Smooth muscle cell (in vitro differentiated cells): ENCODE data around the gene CLIC5. TPM values are rescaled to one million over a fixed set of nuclear protein-coding genes. Genes with fewer than 3 reads are reported as not detected.

ENCODE experiments used
- DNase-seq: peaks from one replicate; lab custom pipeline; 2025; ENCODE audit not compliant: unreplicated experiment; lab: John Stamatoyannopoulos, UW
- H2AFZ ChIP-seq: fragments of 200-600 bp; sonication (generic); 2 replicates; pipeline ENCODE4 v1.6.0; 2016; ENCODE audit warnings: antibody characterized with exemption, low read depth, mild to moderate bottlenecking
- H3F3A ChIP-seq: fragments of 200-600 bp; sonication (generic); 2 replicates; pipeline ENCODE4 v1.6.0; 2017; ENCODE audit warnings: antibody characterized with exemption, low read depth
- H3K27ac ChIP-seq: fragments of 200-600 bp; sonication (generic); 2 replicates; pipeline ENCODE4 v1.5.1; 2016; ENCODE audit warnings: low read depth, mild to moderate bottlenecking
- H3K27me3 ChIP-seq: fragments of 200-600 bp; sonication (generic); 2 replicates; pipeline ENCODE4 v1.6.1; 2016; ENCODE audit warnings: low read depth, mild to moderate bottlenecking
- H3K36me3 ChIP-seq: fragments of 200-600 bp; sonication (generic); 2 replicates; pipeline ENCODE4 v1.5.1; 2016; ENCODE audit warnings: low read depth
- H3K4me1 ChIP-seq: fragments of 200-600 bp; sonication (generic); 2 replicates; pipeline ENCODE4 v1.5.1; 2016; ENCODE audit warnings: low read depth
- H3K4me2 ChIP-seq: fragments of 200-600 bp; sonication (generic); 2 replicates; pipeline ENCODE4 v1.6.0; 2016; ENCODE audit warnings: mild to moderate bottlenecking
- H3K4me3 ChIP-seq: fragments of 200-600 bp; sonication (generic); 2 replicates; pipeline ENCODE4 v1.5.1; 2016; ENCODE audit warnings: mild to moderate bottlenecking
- H3K79me2 ChIP-seq: fragments of 200-600 bp; sonication (generic); 2 replicates; pipeline ENCODE4 v1.6.0; 2016; ENCODE audit warnings: low read depth, mild to moderate bottlenecking
- H3K9ac ChIP-seq: fragments of 200-600 bp; sonication (generic); 2 replicates; pipeline ENCODE4 v1.6.0; 2016; ENCODE audit warnings: low read depth
- H3K9me3 ChIP-seq: fragments of 200-600 bp; sonication (generic); replicated peaks from 2 replicates; pipeline ENCODE4 v1.5.1; 2016; ENCODE audit warnings: low read depth
- H4K20me1 ChIP-seq: fragments of 200-600 bp; sonication (generic); 2 replicates; pipeline ENCODE4 v1.6.0; 2016; ENCODE audit warnings: low read depth
- CTCF ChIP-seq: fragments of 200-600 bp; sonication (generic); IDR thresholded peaks from 2 replicates; pipeline ENCODE4 v1.5.1; 2017; ENCODE audit warnings: borderline replicate concordance, mild to moderate bottlenecking, antibody characterized with exemption; ENCODE audit not compliant: insufficient read depth, poor library complexity, severe bottlenecking
- WGBS: methylation state at CpG from one replicate; pipeline ENCODE4 v1.1.7; 2016; ENCODE audit warnings: low lambda C conversion rate; 5-methylcytosine and 5-hydroxymethylcytosine counted together
- polyA plus RNA-seq: library from polyadenylated mRNA; unstranded; fragments of >200 nt; fragmentation: Nextera tagmentation; extraction: Ambion mirVana; gene quantifications from 2 replicates; pipeline ENCODE4 v1.2.1, GENCODE V29; 2016
- total RNA-seq: library from RNA; depleted of rRNA; stranded (reverse); fragments of >200 nt; gene quantifications from 2 replicates; pipeline ENCODE4 v1.2.3, GENCODE V29; 2014

The CLIC5 gene
- total and polyA plus RNA-seq, 2 experiments from 2014 or later = 0.97 to 4.4 TPM

- Histone ChIP-seq H3K9ac (no peak overlapping the region), H3K4me2 (no peak overlapping the region), H3K4me3 (no peak overlapping the region), H3K36me3 (no peaks in the 10 kb centered on the region), H3K9me3 (no peaks in the 10 kb centered on the region), H3K27me3 (no peaks in the 10 kb centered on the region), H2AFZ (no peak overlapping the region), H3K79me2 (no peaks in the 10 kb centered on the region), H4K20me1 (no peaks in the 10 kb centered on the region), H3F3A (no peaks in the 10 kb centered on the region), H3K4me1 (no peaks in the 10 kb centered on the region), H3K27ac (no peak overlapping the region)
- DNase-seq = no peak
- WGBS = 96% methylated on average over 7 of the region's 7 CpGs
- no peak for TF ChIP-seq CTCF
Measured at GRCh38 chr6:46040288-46040687, 24.6 kb upstream of the CLIC5 start.

GRCh38 chr6:46039646-46040045 lies 24.0 kb upstream of the CLIC5 start:
- Histone ChIP-seq H3K79me2 (no peaks in the 10 kb centered on the region), H3K4me1 (no peaks in the 10 kb centered on the region), H3K4me3 (no peak overlapping the region), H3K9ac (no peak overlapping the region), H3F3A (no peaks in the 10 kb centered on the region), H3K36me3 (no peaks in the 10 kb centered on the region), H3K27me3 (no peaks in the 10 kb centered on the region), H3K9me3 (no peaks in the 10 kb centered on the region), H3K27ac (no peak overlapping the region), H3K4me2 (no peak overlapping the region), H4K20me1 (no peaks in the 10 kb centered on the region), H2AFZ (no peak overlapping the region)
- DNase-seq = no peak
- TF ChIP-seq CTCF = no peak

GRCh38 chr6:46036911-46037310 lies 21.3 kb upstream of the CLIC5 start:
- 89% methylated on average over 1 of the region's 1 CpG for WGBS
- H3K4me3 ChIP-seq = no peak overlapping the region

More at GRCh38 chr6:46036911-46037310, 21.3 kb upstream of the CLIC5 start:
- Histone ChIP-seq H3K27ac (no peak overlapping the region), H3F3A (no peaks in the 10 kb centered on the region), H3K36me3 (no peaks in the 10 kb centered on the region), H3K9me3 (no peaks in the 10 kb centered on the region), H2AFZ (no peak overlapping the region), H3K4me2 (no peak overlapping the region), H3K27me3 (no peaks in the 10 kb centered on the region), H3K9ac (no peak overlapping the region), H3K4me1 (no peaks in the 10 kb centered on the region), H3K79me2 (no peaks in the 10 kb centered on the region), H4K20me1 (no peaks in the 10 kb centered on the region)
- DNase-seq = no peak
- TF ChIP-seq CTCF = no peak
